Measurements from ENCODE around the gene GLIPR1L2.
"Not testable (repeated sequence)": the region's sequence is repeated elsewhere in the genome, so short reads cannot be mapped to it uniquely, and the experiment has no call there.

Gene GLIPR1L2

GRCh38 chr12:75438059-75438754 lies 47.3 kb downstream of the GLIPR1L2 start:
- no peak for DNase-seq

DNA sequence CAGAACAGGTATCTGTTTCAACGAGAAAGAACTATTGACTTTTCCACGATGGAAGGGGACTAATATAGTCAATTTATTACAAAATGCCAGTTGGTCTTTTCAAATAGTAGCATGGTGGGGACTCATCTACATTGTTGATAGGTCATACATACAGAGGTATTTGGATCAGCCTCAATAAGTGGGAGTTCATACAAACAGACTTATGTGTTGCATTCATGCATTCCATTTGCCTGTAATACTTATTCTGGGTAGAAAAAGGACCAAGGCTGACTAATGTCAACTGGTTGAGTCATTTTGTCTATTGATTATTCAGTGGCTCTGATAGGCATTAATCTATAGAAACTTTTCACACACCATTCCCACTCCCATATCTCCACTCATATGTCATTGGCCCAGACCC lies 48.2 kb downstream of the GLIPR1L2 start:
- no peak for DNase-seq

GRCh38 chr12:75439930-75440329 lies 49.0 kb downstream of the GLIPR1L2 start:
- DNase-seq, result no peak

GRCh38 chr12:75441687-75442449 lies 51.0 kb downstream of the GLIPR1L2 start:
- DNase-seq, result not testable (repeated sequence)

DNA sequence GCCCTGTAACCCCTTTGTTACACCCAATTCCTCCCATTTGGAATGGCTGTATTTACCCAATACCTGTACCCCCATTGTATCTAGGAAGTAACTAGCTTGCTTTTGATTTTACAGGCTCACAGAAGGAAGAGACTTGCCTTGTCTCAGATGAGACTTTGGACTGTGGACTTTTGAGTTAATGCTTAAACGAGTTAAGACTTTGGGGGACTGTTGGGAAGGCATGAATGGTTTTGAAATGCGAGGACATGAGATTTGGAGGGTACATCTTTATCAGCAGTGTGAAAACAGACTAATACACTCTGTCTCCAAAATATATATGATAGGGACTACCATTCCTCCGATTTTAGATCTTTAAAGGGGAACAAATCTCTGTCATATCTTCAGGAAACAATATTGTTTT lies 51.6 kb downstream of the GLIPR1L2 start:
- DNase-seq, result not testable (repeated sequence)

DNA sequence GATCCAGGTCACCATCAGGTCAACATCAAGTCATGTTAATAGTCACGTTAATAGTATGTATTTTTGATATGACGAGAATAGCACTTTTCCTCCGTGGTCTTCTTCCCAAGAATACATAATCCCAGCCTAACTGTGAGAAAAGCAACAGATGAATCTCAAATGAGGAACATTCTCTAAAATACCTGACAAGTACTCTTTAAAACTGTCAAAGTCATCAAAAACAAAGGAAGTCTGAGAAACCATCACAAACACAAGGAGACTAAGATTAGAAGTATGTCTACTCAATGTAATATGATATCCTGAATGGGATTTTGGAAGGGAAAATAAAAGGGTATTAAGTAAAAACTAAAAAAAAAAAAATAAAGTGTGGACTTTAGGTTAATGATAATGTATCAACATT lies 52.8 kb downstream of the GLIPR1L2 start:
- DNase-seq, result no peak

DNA sequence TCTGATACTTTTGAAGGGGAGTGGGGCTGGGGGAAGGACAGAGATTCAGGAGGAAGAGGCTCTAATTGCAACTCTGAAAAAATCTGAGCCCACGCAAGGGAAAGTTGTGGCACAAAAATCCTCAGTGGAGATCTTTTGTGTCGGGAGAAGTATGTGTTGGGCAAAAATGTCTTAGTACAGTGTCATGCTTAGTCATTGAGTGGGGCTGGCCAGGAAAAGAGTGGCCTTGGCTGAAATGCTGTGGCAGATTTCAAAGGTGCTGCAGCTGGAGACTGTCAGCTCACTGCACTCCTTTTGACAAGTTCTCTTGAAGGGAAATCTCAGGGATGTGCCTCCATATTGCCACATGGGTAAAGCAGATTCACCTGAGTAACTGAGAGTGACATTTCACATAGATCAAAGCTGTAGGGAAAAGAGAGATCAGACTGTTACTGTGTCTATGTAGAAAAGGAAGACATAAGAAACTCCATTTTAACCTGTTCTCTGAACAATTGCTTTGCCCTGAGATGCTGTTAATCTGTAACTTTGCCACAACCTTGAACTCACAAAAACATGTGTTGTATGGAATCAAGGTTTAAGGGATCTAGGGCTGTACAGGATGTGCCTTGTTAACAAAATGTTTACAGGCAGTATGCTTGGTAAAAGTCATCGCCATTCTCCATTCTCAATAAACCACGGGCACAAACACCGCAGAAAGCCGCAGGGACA lies 53.7 kb downstream of the GLIPR1L2 start:
- DNase-seq, result no peak

DNA sequence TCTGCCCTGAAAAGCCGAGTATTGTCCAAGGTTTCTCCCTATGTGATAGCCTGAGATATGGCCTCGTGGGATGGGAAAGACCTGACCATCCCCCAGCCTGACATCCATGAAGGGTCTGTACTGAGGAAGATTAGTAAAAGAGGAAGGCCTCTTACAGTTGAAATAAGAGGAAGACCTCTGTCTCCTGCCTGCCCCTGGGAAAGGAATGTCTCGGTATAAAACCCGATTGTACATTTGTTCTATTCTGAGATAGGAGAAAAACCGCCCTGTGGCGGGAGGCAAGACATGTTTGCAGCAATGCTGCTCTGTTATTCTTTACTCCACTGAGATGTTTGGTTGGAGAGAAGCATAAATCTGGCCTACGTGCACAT lies 54.2 kb downstream of the GLIPR1L2 start:
- not testable (repeated sequence) for DNase-seq

DNA sequence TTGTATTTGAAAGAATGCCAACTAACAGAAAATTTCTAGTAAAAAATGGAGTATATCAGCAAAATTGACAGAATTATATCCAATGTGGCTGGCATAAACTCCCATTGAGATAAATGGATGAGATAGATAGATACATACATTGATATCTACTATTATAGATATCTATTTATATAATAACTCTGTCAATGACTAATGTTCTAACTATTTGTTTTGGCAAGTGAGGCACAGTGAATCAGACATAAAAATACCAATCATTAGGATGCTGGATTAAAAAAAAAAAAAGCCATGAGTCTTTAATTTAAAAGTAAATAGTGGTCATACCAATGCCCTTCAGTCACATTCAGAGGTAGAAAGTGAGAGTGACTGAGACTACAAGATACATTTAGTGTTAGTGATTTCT lies 56.0 kb downstream of the GLIPR1L2 start:
- DNase-seq, result no peak

DNA sequence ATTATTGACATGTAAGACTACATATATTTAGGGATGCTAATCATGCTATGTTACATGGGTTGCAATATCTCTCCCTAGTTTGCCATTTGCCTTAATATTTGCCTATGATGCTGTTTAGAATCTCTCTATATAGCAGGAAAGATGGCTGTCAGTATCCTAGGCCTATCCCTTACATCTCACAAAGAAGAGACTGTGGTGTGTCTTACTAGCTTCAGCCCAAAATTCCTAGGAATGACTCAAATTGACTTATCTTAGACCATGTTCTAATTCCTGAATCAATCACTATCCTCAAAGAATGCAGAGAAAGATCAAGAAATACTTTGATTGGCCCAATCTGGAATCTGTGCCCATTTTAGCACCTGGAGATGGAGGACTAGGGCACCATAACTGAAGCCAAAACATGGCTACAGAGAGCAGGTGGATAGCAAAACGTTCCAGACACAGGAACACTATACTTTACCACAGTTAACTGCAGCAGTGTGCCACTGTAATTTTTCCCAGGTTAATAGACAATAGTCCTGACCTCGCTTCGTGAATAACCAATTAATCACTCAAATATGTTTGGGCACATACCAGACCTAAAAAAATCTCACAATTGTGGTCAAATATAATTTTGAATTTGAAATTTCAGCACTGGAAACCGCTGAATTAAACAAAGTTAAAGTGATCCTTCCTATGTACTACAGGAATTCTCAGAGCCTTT lies 57.0 kb downstream of the GLIPR1L2 start:
- DNase-seq, result no peak

DNA sequence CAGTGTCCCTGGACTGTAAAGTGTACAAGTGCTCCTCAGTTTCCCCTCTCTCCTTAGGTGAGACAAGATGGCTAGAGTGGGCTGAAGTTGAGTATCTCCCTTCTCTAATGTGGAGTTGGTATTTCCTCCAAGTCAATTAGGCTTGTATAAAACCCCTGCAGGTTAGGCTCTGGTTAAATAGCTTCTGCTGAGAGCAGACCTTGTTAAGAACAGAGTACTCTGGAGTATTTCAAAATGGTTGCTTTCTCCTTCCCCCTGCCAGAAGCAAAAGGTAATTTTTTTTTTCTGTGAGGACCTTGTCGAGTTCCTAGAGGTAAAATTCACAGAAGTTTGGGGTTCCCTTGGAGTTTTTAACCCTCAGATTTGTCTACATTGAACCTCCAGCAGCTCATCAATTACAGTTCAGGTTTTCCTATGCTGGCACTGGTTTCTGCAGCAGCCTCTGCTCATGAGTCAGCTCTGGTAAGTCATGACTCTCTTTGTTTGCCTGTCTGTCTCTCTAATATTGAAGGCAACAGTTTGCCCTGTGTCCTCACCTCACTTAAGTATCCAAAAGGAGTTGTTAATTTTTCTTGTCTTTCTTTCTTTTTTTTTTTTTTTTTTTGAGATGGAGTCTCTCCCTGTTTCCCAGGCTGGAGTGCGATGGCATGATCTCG lies 61.9 kb downstream of the GLIPR1L2 start:
- no peak for DNase-seq

GRCh38 chr12:75455839-75456238 lies 65.0 kb downstream of the GLIPR1L2 start:
- no peak for DNase-seq

- no peak for DNase-seq
Observed at GRCh38 chr12:75457191-75457590, 66.3 kb downstream of the GLIPR1L2 start.

DNA sequence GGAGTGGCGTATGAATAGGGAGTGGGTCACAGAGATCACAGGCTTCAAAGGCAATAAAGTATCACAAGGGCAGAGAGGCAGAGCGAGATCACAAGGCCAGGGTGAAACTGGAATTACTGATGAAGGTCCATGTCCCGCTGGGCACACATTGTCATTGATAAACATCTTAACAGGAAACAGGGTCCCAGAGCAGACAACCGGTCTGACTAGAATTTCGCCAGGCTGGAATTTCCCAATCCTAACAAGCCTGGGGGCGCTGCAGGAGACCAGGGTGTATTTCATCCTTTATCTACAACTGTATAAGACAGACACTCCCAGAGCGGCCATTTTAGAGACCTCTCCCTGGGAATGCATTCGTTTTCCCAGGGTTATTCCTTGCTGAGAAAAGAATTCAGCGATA lies 67.0 kb downstream of the GLIPR1L2 start:
- not testable (repeated sequence) for DNase-seq

- no peak for DNase-seq
Observed at GRCh38 chr12:75459755-75460154, 68.9 kb downstream of the GLIPR1L2 start.

- no peak for DNase-seq
Observed at GRCh38 chr12:75460204-75460603, 69.3 kb downstream of the GLIPR1L2 start.

DNA sequence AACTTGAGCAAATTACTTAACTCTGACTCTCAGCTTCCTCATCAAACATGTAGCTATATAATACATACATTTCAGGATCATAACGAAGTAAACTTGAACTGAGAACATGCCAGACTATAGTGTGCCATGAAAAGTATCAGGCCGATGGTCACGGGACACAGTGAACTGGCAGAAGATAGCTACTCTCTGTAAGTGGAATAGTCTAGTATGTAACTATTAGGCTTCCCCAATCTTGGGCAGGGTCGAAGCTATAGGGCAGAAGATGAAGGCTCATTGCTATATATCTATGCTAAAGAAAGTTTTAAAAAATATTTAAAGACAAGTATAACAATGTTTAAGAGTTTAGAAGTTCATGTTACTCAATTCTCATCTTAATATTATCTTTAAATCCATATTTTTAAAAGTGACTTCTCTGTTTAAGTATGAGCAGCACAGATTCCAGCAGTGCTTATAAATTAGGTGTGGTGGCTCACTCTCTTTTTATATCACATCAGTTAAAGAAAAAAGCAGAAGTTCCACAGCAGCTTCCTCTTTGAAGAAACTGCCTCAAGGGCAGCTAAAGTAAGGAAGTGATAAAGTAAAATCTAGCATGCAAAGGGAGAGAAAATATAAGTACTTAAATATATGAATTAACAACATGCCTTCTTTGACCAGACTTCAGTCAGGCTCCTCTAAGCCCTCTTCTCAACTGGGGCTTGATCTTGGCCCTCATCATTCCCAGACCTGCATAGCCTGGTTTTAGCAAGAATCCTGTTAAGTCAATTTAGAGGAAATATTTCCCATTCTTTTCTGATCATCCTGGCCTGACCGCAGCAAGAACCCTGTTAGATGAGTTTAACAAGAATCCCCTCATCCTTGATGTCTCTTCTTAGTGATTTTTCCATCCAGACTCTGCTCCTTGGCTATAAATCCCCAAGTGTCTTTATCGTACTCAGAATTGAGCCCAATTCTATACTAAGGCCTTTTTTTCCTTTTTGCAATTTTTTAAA lies 81.3 kb downstream of the GLIPR1L2 start:
- no peak for DNase-seq

- DNase-seq, result no peak
Observed at GRCh38 chr12:75474116-75474515, 83.2 kb downstream of the GLIPR1L2 start.

DNA sequence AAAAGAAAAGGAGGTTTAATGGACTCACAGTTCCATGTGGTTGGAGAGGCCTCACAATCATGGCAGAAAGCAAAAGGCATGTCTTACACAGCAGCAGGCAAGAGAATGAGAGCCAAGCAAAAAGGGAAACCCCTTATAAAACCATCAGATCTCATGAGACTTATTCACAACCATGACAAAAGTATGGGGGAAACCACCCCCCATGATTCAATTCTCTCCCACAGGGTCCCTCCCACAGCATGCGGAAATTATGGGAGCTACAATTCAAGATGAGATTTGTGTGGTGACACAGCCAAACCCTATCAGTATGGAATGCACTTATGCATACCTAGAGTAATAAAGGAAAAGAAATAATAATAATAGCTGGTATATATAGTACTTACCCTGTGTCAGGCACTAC lies 85.2 kb downstream of the GLIPR1L2 start:
- no peak for DNase-seq

- no peak for DNase-seq
Observed at GRCh38 chr12:75477137-75477536, 86.2 kb downstream of the GLIPR1L2 start.

DNA sequence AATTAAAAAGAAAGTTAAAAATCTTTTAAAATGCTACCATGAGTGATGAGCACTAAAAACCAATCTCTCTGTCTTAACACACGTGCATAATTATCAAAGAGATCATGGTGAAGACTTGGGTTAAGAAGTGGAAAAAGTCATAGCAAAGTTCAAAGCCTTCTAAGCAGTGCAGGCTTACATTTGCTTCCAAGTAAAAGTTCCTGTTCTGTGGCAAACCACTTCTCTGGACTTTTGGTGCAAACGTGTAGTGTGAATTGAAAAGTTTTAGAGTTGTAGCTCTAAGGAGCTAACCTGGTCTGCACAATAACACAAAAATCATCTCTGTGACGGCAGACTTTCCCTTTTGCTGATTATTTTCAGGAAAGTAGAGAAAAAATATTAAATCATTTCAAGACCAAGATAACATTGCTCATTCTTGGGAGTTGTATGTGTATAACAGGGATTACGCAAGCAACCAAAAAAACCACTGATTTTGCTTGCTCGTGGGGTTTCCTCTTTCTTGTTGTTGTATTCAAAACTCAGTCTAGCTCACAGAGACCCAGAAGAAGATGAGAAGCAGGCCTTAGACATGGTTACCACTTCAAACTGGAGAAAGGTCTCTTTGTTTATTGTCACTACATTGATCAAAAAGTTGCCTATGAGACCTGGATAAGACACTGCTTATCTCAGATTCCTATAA lies 87.4 kb downstream of the GLIPR1L2 start:
- peak; percentile 23 for DNase-seq
